C4-2B (cell line): ENCODE data around the gene NBR1.

Experiments
- CTCF ChIP-seq: fragments of 450-650 bp; conservative IDR thresholded peaks from 2 replicates; pipeline ENCODE4 v1.5.1; 2017; ENCODE audit warnings: mild to moderate bottlenecking
- ZFX ChIP-seq: fragments of 450-650 bp; IDR thresholded peaks from 2 replicates; pipeline ENCODE4 v1.6.1; 2017

DNA sequence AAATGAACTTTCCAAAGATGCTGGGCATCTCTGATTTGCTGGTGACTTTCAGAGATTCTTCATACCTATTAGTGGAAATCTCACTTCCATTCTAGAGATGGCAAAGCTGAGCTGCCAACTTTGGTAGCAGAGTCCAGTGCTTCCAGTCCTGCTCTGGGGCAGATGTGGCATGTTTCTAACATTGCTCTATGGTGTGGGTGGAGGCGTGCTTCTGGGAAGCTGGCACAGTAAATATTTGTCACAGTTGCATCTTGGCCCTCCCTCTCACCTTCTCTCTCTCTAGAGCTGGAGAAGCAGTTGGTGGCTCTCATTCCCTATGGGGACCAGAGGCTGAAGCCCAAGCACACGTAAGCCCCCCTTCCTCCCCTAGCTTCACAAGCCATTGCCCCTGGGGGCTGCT lies 42.5 kb downstream of the NBR1 start:
- TF ChIP-seq CTCF (no peak), ZFX (no peak)
